22Rv1 (cell line): ENCODE results near the gene VGLL4.

ENCODE experiments used
- ZFX ChIP-seq: fragments of 450-650 bp; IDR thresholded peaks from 2 replicates; pipeline ENCODE4 v1.6.1; 2017; ENCODE audit warnings: antibody characterized with exemption, borderline replicate concordance
- TF ChIP-seq, protein P1 (sequence below): fragments of 450-650 bp; IDR thresholded peaks from 2 replicates; pipeline ENCODE4 v1.5.1; 2017; ENCODE audit warnings: mild to moderate bottlenecking

DNA sequence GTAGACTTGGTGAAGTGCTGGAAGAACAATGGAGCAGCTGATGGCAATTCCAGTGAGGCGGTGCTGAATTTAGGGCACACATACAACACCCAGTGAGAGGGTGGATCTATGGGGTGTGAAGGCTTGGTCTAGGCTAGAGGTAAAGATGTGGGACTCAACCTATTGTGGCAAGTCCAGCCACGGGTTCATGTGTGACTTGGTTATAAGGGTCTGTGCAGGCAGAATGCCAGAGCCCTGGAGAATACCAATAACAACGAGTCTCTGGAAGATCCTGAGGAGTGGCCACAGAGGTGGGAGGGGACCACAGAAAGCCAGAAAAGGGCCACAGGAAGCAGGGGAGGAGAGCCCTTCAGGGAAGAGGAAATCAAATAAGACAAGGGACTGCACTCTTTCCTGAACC lies 55.0 kb downstream of the VGLL4 start:
- TF ChIP-seq, protein P1, sequence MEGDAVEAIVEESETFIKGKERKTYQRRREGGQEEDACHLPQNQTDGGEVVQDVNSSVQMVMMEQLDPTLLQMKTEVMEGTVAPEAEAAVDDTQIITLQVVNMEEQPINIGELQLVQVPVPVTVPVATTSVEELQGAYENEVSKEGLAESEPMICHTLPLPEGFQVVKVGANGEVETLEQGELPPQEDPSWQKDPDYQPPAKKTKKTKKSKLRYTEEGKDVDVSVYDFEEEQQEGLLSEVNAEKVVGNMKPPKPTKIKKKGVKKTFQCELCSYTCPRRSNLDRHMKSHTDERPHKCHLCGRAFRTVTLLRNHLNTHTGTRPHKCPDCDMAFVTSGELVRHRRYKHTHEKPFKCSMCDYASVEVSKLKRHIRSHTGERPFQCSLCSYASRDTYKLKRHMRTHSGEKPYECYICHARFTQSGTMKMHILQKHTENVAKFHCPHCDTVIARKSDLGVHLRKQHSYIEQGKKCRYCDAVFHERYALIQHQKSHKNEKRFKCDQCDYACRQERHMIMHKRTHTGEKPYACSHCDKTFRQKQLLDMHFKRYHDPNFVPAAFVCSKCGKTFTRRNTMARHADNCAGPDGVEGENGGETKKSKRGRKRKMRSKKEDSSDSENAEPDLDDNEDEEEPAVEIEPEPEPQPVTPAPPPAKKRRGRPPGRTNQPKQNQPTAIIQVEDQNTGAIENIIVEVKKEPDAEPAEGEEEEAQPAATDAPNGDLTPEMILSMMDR: no peak
- no peak for TF ChIP-seq ZFX
